Stimulated activated CD4-positive, alpha-beta T cell treated with anti-CD3 and anti-CD28 coated beads, Interleukin-2, amount 100 ng/mL, for 24 hours (primary cell): ENCODE measurements around the gene MEIOB.
A peak's percentile ranks its signal among the peaks of the same experiment; 100 is the strongest.
"Not testable (repeated sequence)": the region's sequence is repeated elsewhere in the genome, so short reads cannot be mapped to it uniquely, and the experiment has no call there.

Source experiments
- DNase-seq, 2 donors: peaks; one replicate each; pipeline ENCODE4 v3.0.0-alpha.2; 2020

MEIOB gene

DNA sequence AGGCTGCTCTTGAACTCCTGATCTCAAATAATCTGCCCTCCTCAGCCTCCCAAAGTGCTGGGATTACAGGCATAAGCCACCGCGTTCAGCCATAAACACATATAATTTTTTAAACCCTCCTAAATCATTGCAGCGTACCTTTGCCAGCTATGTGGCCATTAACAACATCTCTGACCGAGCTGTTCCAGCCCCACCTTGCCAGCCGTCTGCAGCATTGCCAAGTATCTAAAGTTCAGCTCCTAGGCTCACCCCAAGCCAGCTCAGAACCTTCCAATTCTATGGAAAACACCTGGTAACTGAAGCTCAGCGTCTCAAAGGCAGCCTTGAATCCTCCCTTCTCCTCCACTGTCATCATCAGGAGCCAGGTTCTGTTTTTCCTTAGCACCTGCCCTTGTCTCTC lies 5.1 kb upstream of the MEIOB start:
- DNase-seq = no peak

DNA sequence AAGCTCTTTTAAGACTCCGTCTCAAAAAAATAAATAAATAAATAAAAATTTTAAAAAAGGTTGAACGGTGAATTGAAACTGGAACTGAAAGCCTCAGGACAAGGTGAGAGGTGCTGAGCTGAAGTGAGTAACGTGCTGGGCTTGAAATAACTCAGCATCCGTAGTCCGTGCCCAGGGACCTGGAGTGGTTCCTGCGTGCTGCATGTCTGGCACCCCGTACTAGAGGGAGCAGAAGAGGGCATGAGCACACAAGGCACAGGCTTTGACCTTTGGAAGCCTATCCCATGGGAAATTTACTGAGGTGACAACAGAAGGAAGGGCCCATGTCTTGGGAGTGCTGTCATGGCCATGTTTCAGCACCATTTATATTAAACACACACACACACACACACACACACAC lies 4.5 kb upstream of the MEIOB start:
- no peak for DNase-seq

DNA sequence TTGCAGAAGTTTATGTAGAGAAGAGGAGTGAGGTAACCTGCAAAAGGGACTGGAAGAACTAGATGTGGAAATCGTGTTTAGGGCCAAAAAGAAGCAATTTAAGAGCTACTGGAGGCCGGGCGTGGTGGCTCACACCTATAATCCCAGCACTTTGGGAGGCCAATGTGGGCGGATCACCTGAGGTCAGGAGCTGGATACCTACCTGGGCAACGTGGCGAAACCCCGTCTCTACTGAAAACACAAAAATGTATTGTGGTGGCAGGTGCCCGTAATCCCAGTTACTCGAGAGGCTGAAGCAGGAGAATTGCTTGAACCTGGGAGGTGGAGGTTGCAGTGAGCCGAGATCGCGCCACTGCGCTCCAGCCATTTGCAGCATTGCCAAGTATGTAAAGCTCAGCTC lies 4.1 kb upstream of the MEIOB start:
- not testable (repeated sequence) for DNase-seq

DNA sequence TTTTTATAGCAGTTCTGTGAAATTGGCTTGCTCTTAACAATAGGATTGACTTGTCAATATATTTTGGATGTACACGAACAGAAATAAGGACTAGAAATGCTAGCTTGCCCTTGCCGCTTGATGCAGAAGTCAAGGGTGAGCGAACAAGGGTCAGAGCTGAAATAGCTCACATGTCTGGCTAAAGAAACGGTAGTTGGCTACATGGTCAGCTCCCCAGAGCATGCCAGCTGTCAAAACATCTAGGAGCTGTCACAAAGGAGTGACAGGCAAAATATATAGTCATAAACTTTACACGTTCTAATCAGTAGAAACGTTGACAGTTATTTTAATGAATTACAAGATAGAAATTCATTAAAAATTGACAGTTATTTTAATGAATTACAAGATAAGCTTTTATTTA lies 2.9 kb upstream of the MEIOB start:
- DNase-seq = no peak

DNA sequence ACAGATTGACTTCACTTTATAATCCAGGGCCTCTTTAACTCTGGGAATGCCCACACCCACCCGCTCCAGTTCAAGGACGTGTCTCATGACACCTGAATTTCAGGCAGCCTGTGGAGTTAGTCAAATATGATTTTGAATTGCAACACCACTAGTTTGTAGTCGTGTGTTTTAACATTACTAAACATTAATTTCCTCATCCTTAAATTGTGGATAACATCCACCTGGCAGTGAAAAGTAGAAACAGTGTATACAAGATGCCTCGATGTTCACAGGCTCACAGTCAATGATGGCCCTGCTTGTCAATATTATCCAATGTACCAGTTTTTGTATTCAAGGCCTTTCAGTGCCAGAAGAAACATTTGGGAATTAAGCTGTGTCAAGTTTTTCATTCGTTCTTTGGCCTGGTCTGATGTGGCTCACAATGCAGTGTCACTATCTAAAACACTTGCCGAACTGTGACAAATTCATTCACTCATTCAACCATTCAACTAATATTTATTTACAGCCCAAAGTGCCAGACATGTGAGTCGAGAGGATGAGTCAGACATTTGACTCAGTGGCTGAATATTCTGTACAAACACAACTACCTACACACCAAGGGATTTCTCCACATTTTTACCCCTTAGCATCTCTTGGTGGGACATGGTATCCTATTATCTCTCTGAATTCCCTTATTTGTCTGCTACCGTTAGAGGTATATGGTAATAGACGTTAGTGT lies 1.4 kb downstream of the MEIOB start:
- no peak for DNase-seq

DNA sequence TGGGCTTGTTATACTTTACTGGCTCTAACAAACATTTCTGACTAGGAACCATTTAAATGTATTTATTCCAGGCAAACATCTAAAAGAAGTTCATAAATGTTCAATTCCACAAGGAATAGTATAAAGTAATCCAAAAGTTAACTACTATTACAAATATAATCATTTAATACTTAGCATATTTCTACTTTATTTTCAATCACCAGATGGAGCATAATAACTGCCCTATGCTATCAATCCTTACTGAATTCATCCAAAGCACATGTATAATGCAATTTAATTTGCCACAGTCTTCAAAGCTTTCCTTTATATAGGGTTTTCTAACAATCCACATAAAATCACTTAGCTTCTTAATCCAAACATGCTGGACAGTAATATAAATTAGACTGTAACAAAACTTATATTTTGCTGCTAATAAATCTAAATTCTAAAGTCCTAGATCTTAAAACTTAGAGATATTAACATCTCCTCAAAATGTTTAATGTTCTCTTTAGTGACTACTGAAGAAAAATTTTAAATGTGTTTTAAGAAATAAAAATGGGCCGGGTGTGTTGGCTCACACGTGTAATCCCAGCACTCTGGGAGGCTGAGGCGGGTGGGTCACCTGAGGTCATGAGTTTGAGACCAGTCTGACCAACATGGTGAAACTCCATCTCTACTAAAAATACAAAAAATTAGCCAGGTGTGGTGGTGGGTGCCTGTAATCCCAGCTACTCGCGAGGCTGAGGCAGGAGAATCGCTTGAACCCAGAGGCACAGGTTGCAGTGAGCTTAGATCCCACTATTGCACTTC lies 5.9 kb downstream of the MEIOB start:
- DNase-seq = no peak

DNA sequence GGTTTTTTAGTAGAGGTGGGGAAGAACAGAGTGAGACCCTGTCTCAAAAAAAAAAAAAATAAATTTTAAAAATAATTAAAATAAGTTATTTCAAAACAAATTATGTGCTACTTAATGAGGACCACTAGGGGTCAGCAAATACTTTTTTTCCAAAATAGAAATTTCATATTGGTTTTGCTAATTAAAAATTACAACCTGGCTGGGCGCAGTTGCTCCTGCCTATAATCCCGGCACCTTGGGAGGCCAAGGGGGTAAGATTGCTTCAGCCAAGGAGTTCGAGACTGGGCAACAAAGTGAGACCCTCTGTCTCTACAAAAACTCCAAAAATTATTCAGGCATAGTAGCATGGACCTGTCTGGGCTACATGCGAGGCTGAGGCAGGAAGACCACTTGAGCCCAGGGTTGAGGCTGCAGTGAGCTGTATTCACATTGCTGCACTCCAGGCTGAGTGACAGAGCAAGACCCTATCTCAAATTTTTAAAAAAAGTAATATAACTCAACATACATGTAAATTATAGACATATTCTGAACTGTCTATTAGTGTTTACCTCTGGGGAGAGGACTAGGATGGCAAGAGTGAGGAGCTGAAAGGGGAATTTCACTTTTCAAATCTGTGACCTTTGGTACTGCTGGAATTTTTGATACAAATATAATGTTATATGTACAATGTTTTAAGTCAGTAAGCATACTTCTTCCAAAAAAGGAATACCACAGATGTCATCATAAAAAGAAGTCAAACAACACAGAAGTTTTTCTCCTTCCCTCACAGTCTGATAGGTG lies 8.1 kb downstream of the MEIOB start:
- DNase-seq = no peak

DNA sequence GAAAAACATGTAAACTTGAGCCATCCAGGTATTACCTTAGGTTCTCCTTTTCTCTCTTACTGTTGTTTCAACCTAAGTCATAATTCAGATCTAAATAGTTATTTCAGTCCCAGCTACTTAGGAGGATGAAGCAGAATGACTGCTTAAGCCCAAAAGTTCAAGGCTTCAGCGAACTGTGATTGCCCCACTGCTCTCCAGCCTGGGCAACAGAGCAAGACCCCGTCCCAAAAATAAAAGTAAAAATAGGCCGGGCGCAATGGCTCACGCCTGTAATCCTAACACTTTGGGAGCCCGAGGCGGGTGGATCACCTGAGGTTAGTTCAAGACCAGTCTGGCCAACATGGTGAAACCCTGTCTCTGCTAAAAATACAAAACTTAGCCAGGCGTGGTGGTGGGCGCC lies 9.6 kb downstream of the MEIOB start:
- no peak for DNase-seq

DNA sequence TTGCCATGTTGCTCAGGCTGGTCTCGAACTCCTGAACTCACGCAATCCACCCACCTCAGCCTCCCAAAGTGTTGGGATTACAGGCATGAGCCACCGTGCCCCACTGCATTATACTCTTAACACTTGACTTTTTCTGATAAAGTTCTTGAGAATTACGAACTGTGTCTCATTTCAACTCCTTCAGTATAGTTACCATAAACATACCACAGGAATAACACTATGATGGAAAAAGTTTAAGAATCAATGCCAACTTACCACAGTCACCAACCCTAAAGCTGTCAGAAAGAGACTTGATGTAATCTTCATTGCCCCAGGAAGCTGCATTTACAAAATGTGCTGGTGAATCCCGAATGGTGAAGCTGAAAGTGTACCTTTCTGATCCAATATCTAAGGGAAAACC lies 10.2 kb downstream of the MEIOB start:
- DNase-seq = no peak

DNA sequence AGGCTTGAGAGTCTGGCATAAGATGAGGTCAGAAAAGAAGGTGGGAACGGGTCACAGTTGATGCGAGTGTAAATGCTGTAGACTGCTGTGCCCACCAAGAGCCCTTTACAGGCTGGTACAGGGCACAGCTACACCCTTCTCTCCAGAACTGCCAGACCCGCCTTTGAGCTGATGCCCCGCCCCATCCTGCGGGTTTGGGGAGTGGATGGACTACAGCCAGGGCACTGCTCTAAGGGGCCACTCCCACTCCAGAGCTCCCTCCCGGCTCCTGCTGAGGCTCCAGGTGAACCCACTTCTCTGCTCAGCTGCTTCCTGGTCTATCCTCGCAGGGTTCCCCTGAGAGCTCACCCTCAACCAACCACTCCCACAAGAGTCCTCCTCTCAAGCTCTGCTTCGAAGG lies 12.3 kb downstream of the MEIOB start:
- no peak for DNase-seq

DNA sequence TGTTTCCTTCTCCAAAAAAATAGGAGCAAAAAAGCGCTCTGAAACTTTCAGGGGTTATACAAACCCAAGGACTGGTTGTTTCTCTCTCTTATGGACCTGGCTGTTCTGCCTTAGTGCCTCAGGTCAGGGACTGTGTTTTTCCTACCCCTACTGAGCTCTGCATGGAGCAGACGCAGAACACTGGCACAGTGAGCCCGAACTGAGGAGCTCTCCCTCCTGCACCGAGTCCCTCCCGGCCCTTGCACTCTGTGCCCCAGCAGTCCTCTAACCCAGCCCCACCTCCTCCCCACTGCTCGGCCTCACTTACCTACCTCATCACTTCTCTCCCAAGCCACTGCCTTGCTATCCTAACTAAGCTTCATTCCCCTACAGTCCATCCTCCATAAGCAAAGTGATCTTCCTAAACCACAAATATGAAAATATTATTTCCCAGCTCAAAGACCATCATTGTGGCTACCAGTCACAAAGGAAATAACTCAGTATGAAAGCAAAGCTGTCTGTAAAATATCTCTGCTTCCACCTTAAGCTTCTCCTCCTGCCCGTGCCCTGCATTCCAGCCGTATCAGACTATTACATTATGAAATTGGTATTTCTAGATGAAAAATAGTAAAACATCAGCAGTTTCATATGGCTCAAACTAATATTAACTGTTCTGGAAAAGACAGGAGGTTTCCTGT lies 13.6 kb downstream of the MEIOB start:
- no peak for DNase-seq

DNA sequence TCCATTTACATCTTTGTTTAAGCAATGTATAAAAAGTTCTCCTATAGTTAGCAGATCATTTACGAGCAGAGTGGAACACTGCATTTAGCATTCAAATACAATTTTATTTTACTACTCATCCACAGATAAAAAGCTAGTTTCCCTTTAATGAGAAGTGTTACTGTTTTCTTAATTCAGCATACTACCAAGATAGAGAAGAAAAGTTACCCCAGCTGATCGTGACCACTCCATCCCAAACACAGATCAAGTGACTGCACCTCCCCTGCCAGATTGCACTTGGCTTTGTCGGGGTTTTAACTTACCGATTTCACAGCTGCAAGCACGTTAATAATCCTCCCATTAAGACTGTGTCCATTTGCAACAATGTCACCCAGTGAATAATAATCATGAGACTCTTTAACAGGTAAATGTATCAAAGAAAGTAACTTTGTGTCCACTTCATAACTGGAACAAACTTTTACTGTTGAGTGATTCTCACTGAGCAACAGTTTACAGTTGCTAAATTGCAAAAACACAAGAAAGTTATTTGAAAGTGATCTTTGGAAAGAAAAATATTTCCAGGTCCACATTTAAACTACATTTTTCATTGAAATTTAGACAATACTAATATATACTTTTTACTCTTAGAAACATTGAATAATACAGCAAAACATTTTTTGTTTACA lies 14.4 kb downstream of the MEIOB start:
- DNase-seq = no peak

DNA sequence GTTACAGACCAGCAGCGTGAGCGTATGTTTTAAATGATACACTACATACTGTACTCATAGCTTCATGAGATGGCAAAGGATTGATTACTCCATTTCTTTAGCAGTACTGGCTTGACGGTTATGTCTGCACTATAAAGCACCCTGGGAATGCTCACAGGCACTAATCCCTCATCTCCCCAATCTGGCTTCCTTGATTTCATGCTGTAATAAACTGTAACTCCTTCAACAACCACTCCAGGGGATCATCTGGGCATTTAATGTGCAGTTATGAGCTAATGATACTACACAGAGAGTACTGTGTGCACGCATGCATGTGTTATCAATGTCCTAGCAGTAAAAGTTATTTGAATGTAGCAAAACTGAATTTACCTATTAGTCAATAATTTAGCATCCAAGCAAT lies 20.2 kb downstream of the MEIOB start:
- no peak for DNase-seq

DNA sequence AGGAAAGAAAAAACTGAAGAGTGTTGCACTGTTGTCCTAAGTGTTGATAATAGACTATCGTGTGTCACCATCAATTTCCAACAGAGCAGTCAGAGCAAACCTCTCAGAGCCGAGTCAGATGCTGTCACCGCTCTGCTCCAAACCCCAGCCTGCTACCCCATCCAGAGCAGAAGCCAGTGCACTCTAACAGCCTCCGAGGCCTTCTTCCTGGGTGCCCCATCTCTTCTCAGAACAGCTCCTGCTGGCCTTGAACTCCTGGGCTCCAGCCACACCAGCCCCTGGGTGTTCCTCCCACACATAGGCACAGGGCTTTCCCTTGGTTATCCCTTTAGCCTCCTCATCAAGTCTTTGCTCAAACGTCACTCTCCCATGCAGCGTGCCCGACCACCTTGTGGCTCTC lies 21.0 kb downstream of the MEIOB start:
- DNase-seq = no peak

DNA sequence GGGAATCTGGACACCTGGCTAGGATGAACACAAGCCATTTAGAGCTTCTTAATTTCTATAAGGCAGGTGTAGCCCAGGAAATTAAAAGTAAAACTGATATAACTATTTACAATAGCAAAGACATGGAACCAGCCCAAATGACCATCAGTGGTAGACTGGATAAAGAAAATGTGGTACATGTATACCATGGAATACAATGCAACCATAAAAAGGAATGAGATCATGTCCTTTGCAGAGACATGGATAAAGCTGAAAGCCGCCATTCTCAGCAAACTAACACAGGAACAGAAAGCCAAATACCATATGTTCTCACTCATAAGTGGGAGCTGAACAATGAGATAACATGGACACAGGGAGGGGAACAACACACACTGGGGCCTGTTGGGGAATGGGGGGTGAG lies 25.5 kb downstream of the MEIOB start:
- DNase-seq = no peak

DNA sequence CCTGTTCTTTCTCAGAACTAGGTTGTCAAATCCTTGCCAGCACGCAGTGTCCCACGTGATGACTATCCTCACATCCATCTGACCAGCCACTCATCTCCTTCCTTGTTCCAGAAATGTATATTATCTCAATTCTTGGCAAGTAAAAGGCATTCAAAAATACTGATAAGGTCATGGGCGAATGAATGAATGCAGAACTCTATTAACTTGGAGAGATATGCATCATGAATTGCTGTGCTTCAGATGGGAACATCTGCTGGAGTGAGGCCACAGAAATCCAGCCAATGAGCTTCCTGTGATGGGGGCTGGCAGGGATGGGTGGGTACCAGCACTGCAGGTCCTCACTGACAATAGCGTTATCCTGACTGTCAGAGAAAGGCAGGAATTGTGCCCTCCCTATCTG lies 26.0 kb downstream of the MEIOB start:
- no peak for DNase-seq

DNA sequence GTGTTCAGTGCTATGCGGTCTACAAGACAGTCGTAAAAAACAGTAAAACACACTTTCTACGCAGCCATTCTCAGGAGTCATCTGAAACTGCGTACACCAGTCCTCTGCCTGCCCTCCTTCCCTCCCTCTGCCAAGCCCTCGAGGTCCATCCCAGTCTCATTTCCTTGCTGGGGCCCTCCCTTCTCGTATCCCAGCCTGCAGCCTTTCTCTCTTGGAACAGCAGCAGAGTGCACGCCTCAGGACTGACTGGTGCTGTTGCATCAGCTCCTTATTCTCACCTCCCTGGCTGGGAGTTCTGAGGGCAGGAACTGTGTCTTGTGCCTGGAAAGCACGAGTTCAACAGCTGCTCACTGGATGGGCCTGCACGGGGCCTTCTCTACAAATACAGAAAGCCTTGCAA lies 32.4 kb downstream of the MEIOB start:
- DNase-seq = no peak

DNA sequence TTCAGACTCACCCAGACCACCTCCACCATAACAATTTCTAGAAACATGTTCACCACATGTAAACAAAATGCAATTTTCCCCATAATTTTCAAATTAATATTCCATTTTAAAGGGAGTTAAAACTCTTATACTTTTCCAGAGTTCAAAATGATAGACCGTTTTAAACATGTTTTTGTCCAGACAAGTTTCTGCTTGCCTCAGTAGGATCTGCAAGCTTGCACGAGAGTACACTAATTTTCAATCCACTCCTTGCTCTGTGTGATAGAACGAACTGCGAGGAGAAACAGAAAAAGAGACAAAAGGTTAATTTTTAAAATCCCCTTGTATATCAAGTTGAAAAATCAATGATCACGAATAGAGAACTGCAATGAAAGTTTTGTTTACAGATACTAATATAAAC lies 37.9 kb downstream of the MEIOB start:
- no peak for DNase-seq

DNA sequence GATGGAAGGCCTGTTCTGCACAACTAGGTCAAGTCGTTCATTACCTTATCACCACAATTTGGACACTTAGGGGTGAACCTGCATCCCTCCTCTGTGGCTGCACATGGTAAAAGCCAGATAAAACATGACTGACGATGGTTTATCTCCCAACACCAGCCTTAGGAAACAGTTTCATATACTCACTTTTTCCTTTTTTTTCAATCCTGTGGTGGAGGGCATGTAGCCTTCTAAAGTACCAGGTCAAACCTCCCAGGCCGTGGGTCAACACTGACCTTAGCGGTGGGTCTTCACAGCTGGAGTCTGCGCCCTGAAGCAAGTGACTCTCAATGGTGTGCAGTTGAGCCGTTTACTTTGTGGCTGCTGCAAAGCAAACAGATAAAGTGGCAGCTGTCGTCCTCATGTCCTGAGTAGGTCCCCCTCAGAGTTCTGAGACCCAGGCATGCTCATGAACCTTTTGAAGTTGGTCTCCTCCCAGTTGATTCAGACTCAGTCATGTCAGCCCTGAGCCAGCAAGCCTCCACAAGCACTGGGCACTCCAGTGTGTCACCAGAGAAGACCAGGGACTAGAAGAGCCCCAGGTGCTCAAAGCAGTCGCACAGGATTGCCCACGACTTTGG lies 39.0 kb downstream of the MEIOB start:
- DNase-seq = peak in 1 of 2 donors; percentile 14

DNA sequence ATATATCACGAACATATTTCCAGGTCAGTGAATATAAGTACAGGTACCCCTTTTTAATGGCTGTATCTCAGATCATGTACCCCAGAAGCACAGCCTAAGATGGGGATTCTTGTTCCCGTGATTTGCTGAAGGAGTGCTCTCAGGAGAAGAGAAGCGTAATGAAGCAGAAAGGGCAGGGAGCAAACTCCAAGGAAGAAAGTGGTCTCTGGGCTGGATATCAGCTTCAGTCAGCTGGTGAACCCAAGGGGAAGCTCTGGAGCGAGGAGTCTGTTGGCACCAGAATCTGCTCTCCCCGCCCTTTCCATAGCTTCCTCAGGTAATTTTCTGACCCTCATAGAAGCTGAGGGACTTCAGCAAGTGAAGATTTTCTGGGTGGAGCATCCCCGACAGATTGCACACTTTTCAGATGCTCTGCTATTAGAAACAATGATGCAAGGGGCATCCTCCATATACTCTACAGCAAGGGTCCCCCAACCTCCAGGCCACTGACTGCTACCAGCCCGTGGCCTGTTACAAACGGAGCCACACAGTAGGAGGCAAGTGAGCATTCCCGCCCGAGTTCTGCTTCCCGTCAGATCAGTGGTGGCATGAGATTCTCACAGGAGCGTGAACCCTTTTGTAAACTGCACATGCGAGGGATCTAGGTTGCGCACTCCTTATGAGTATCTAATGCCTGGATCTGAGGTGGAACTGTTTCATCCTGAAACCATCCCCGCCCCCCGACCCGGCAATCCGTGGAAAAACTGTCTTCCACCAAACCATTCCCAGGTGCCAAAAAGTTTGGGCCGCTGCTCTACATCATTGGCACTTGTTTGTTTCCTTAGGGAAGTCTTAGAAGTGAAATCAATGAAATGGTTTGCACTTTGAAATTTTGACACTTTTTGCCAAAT lies 40.5 kb downstream of the MEIOB start:
- no peak for DNase-seq

DNA sequence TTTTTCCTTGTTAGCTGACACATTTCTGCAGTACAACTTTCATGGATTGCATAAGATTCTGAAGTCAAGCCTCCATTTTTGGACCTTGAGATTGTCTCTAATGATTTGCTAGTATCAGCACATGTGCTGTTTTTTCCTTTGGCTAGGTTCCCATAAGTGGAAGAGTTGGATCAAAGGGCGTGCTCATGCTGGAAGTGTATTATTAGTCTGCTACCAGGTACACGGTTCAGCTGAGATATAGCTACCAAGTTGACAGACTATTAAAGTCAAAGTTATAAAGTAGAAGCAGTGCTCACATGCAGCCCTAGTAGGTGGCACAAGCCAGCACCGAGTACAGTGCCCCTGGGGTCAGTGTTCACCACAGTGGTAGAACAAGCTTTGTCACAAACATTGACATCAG lies 41.8 kb downstream of the MEIOB start:
- no peak for DNase-seq
